HEK293T (cell line): ENCODE measurements around the gene CTNNBL1.

Experiments
- BHLHE40 ChIP-seq: fragments of 450-650 bp; IDR thresholded peaks from 2 replicates; pipeline ENCODE4 v1.6.1; 2016; ENCODE audit warnings: mild to moderate bottlenecking, moderate library complexity, borderline replicate concordance
- ELF4 ChIP-seq: fragments of 450-650 bp; IDR thresholded peaks from 2 replicates; pipeline ENCODE4 v1.6.1; 2017; ENCODE audit warnings: antibody characterized with exemption
- FOXA1 ChIP-seq: fragments of 450-650 bp; IDR thresholded peaks from 2 replicates; pipeline ENCODE4 v1.6.1; 2016; ENCODE audit warnings: mild to moderate bottlenecking
- FOXK2 ChIP-seq: fragments of 450-650 bp; IDR thresholded peaks from 2 replicates; pipeline ENCODE4 v1.6.1; 2016; ENCODE audit warnings: mild to moderate bottlenecking
- FOXM1 ChIP-seq: fragments of 450-650 bp; IDR thresholded peaks from 2 replicates; pipeline ENCODE4 v1.6.1; 2017; ENCODE audit warnings: mild to moderate bottlenecking, borderline replicate concordance
- L3MBTL2 ChIP-seq: fragments of 450-650 bp; conservative IDR thresholded peaks from 2 replicates; pipeline ENCODE4 v1.6.1; 2016; ENCODE audit warnings: mild to moderate bottlenecking
- LEF1 ChIP-seq: fragments of 450-650 bp; IDR thresholded peaks from 2 replicates; pipeline ENCODE4 v1.6.1; 2017; ENCODE audit warnings: mild to moderate bottlenecking, borderline replicate concordance
- NFRKB ChIP-seq: fragments of 450-650 bp; IDR thresholded peaks from 2 replicates; pipeline ENCODE4 v1.6.1; 2016; ENCODE audit warnings: mild to moderate bottlenecking, moderate library complexity
- SP1 ChIP-seq: fragments of 450-650 bp; IDR thresholded peaks from 2 replicates; pipeline ENCODE4 v1.6.1; 2017
- SUZ12 ChIP-seq: fragments of 450-650 bp; IDR thresholded peaks from 2 replicates; pipeline ENCODE4 v1.6.1; 2016; ENCODE audit warnings: mild to moderate bottlenecking
- TARDBP ChIP-seq: fragments of 450-650 bp; IDR thresholded peaks from 2 replicates; pipeline ENCODE4 v1.6.1; 2016

- TF ChIP-seq BHLHE40 (no peak), LEF1 (no peak), SUZ12 (no peak), FOXM1 (no peak), ELF4 (no peak), FOXK2 (no peak), L3MBTL2 (no peak), SP1 (no peak), FOXA1 (no peak), NFRKB (no peak), TARDBP (no peak)
Measured at GRCh38 chr20:37703035-37703845, 9.4 kb downstream of the CTNNBL1 start.
